Mesodermal cell (in vitro differentiated cells): ENCODE data around the gene MYO1A. TPM values are rescaled to one million over a fixed set of nuclear protein-coding genes. Genes with fewer than 3 reads are reported as not detected.
A peak's percentile ranks its signal among the peaks of the same experiment; 100 is the strongest.

Experiments used
- H3K27ac ChIP-seq: 2 replicates; pipeline ENCODE4 v1.7.0; 2013; ENCODE audit warnings: mild to moderate bottlenecking, low read depth, low read length, moderate library complexity; ENCODE audit not compliant: severe bottlenecking
- H3K36me3 ChIP-seq: 2 replicates; pipeline ENCODE4 v1.7.1; 2013; ENCODE audit warnings: mild to moderate bottlenecking, low read length, moderate library complexity; ENCODE audit not compliant: control insufficient read depth, insufficient read depth
- H3K4me1 ChIP-seq: one replicate; pipeline ENCODE4 v1.7.1; 2013; ENCODE audit warnings: mild to moderate bottlenecking, low read length; ENCODE audit not compliant: insufficient read depth, control insufficient read depth, poor library complexity, severe bottlenecking
- H3K4me3 ChIP-seq: 2 replicates; pipeline ENCODE4 v1.7.0; 2013; ENCODE audit warnings: low read length, control low read depth, mild to moderate bottlenecking; ENCODE audit not compliant: insufficient read depth, poor library complexity, severe bottlenecking; ENCODE audit errors: extremely low read depth
- H3K9me3 ChIP-seq: 2 replicates; pipeline ENCODE4 v1.7.1; 2013; ENCODE audit warnings: mild to moderate bottlenecking, low read length, moderate library complexity; ENCODE audit not compliant: control insufficient read depth
- WGBS, 2 experiments: methylation state at CpG; one replicate each; pipeline ENCODE4 v1.1.5; 2013; ENCODE audit warnings: missing lambda C conversion rate in 2 of 2; ENCODE audit not compliant: insufficient coverage in 2 of 2; 5-methylcytosine and 5-hydroxymethylcytosine counted together
- polyA plus RNA-seq, 2 experiments: library from polyadenylated mRNA; stranded (reverse); fragments of 50-300 nt; gene quantifications; one replicate each; pipeline ENCODE4 v1.2.3, GENCODE V29; 2013

The MYO1A gene
- not detected for polyA plus RNA-seq (2013, experiment 1 of 2)
- not detected for polyA plus RNA-seq (2013, experiment 2 of 2)

GRCh38 chr12:57049890-57050289 is at the start of gene MYO1A:
Gene MYO1A, minus strand, starts transcription at chr12:57050129. Its CDS starts 1,806 bp downstream, at chr12:57048323.
- Histone ChIP-seq H3K9me3 (no peaks in the 10 kb centered on the region), H3K4me1 (no peaks in the 10 kb centered on the region), H3K36me3 (peaks cover 3% of the 10 kb centered on the region), H3K4me3 (no peak within 1 kb of the TSS), H3K27ac (no peak within 1 kb of the TSS)
- WGBS, 2 experiments, result 40 to 83% methylated on average over 1 to 2 of the region's 2 CpGs

GRCh38 chr12:57099047-57099714 is 49.3 kb upstream of the MYO1A start:
- WGBS, 2 experiments, result 95 to 97% methylated on average over 7 of the region's 11 CpGs
- H3K9me3 ChIP-seq, result no peaks in the 10 kb centered on the region
- no peak overlapping the region for H3K4me3 ChIP-seq
- peaks cover 58% of the 10 kb centered on the region for H3K36me3 ChIP-seq
- no peak overlapping the region for H3K27ac ChIP-seq
- H3K4me1 ChIP-seq, result peaks cover 22% of the 10 kb centered on the region

- Histone ChIP-seq H3K36me3 (peaks cover 53% of the 10 kb centered on the region), H3K4me3 (no peak overlapping the region), H3K4me1 (peaks cover 29% of the 10 kb centered on the region), H3K27ac (no peak overlapping the region), H3K9me3 (no peaks in the 10 kb centered on the region)
- WGBS, 2 experiments, result no CpG with 5 or more reads among the region's 1 CpG
These were observed 48.6 kb upstream of the MYO1A start for GRCh38 chr12:57098546-57098945.

- Histone ChIP-seq H3K27ac (peak overlapping the region; percentile 23), H3K4me3 (no peak overlapping the region), H3K36me3 (peaks cover 63% of the 10 kb centered on the region), H3K9me3 (no peaks in the 10 kb centered on the region), H3K4me1 (peaks cover 34% of the 10 kb centered on the region)
- 92 to 94% methylated on average over 8 of the region's 8 CpGs for WGBS, 2 experiments
These were observed 47.6 kb upstream of the MYO1A start for GRCh38 chr12:57097554-57097835.

GRCh38 chr12:57096748-57097553 is 47.0 kb upstream of the MYO1A start:
- H3K27ac ChIP-seq, result peak overlapping the region; percentile 23

GRCh38 chr12:57096099-57096572 is 46.2 kb upstream of the MYO1A start:
- Histone ChIP-seq H3K4me1 (peaks cover 41% of the 10 kb centered on the region), H3K36me3 (peaks cover 76% of the 10 kb centered on the region), H3K4me3 (no peak overlapping the region), H3K27ac (no peak overlapping the region), H3K9me3 (no peaks in the 10 kb centered on the region)
- 97 to 100% methylated on average over 1 to 5 of the region's 6 CpGs for WGBS, 2 experiments

More at GRCh38 chr12:57096748-57097553, 47.0 kb upstream of the MYO1A start:
- H3K4me1 ChIP-seq, result peaks cover 34% of the 10 kb centered on the region
- H3K4me3 ChIP-seq, result no peak overlapping the region
- H3K9me3 ChIP-seq, result no peaks in the 10 kb centered on the region
- peaks cover 68% of the 10 kb centered on the region for H3K36me3 ChIP-seq
- 96 to 100% methylated on average over 5 to 7 of the region's 8 CpGs for WGBS, 2 experiments

- Histone ChIP-seq H3K4me3 (no peak overlapping the region), H3K36me3 (peaks cover 78% of the 10 kb centered on the region), H3K4me1 (peaks cover 44% of the 10 kb centered on the region), H3K27ac (peak overlapping the region; percentile 23), H3K9me3 (no peaks in the 10 kb centered on the region)
- WGBS, 2 experiments, result 93 to 100% methylated on average over 3 of the region's 3 CpGs
These were observed 45.5 kb upstream of the MYO1A start for GRCh38 chr12:57095440-57095839.

GRCh38 chr12:57094208-57095160 is 44.6 kb upstream of the MYO1A start:
- 69 to 79% methylated on average over 5 to 8 of the region's 15 CpGs for WGBS, 2 experiments
- H3K36me3 ChIP-seq, result peaks cover 75% of the 10 kb centered on the region
- peaks cover 44% of the 10 kb centered on the region for H3K4me1 ChIP-seq
- H3K9me3 ChIP-seq, result no peaks in the 10 kb centered on the region
- peak overlapping the region; percentile 84 for H3K27ac ChIP-seq
- no peak overlapping the region for H3K4me3 ChIP-seq

- 48 to 49% methylated on average over 15 of the region's 24 CpGs for WGBS, 2 experiments
- H3K9me3 ChIP-seq, result no peaks in the 10 kb centered on the region
- H3K4me1 ChIP-seq, result peaks cover 44% of the 10 kb centered on the region
- peak overlapping the region; percentile 84 for H3K27ac ChIP-seq
- no peak overlapping the region for H3K4me3 ChIP-seq
- H3K36me3 ChIP-seq, result peaks cover 67% of the 10 kb centered on the region
These were observed 43.7 kb upstream of the MYO1A start for GRCh38 chr12:57093415-57094207.
